ENCODE data around the gene TFAP2E. TPM values are rescaled to one million over a fixed set of nuclear protein-coding genes. Genes with fewer than 3 reads are reported as not detected.

TFAP2E gene
- total RNA-seq, 1 donor from 2014 or later, result 1.9 TPM

GRCh38 chr1:35564884-35565741 is 8.0 kb upstream of the TFAP2E start:
- no peak for TF ChIP-seq CTCF (IDR thresholded peaks at IDR 0.05)
- ATAC-seq, result no peak
- intact Hi-C loops (cut with DNase I), result loop anchor here (5.0 to 10.0 kb wide), 2 partner anchors 113 to 160 kb away; no protein-coding TSS in a partner anchor
- Histone ChIP-seq H3K27me3 (no peaks in the 10 kb centered on the region), H3K27ac (no peak overlapping the region), H3K36me3 (no peaks in the 10 kb centered on the region), H3K4me3 (no peak overlapping the region), H3K9me3 (no peaks in the 10 kb centered on the region), H3K4me1 (no peaks in the 10 kb centered on the region)
- peak; percentile 53 for DNase-seq

GRCh38 chr1:35565742-35566133 is 7.4 kb upstream of the TFAP2E start:
- intact Hi-C loops (cut with DNase I), result loop anchor here (5.0 to 10.0 kb wide), 2 partner anchors 113 to 159 kb away; no protein-coding TSS in a partner anchor
- Histone ChIP-seq H3K9me3 (no peaks in the 10 kb centered on the region), H3K27me3 (no peaks in the 10 kb centered on the region), H3K27ac (no peak overlapping the region), H3K36me3 (no peaks in the 10 kb centered on the region), H3K4me1 (no peaks in the 10 kb centered on the region), H3K4me3 (no peak overlapping the region)
- TF ChIP-seq CTCF (IDR thresholded peaks at IDR 0.05), result no peak
- ATAC-seq, result no peak
- DNase-seq, result peak; percentile 46

GRCh38 chr1:35567947-35568558 is 5.1 kb upstream of the TFAP2E start:
- DNase-seq, result peak; percentile 8
- no peaks in the 10 kb centered on the region for H3K36me3 ChIP-seq

GRCh38 chr1:35568975-35569395 is 4.1 kb upstream of the TFAP2E start:
- H3K36me3 ChIP-seq, result no peaks in the 10 kb centered on the region
- intact Hi-C loops (cut with DNase I), result loop anchor here (5.0 to 10.0 kb wide), 2 partner anchors 117 to 156 kb away; no protein-coding TSS in a partner anchor
- H3K9me3 ChIP-seq, result no peaks in the 10 kb centered on the region
- no peak overlapping the region for H3K27ac ChIP-seq
- DNase-seq, result peak; percentile 72
- no peaks in the 10 kb centered on the region for H3K4me1 ChIP-seq
- no peak overlapping the region for H3K4me3 ChIP-seq
- ATAC-seq, result peak; percentile 77
- peak; percentile 84 for TF ChIP-seq CTCF (IDR thresholded peaks at IDR 0.05)
- H3K27me3 ChIP-seq, result no peaks in the 10 kb centered on the region

More at GRCh38 chr1:35567947-35568558, 5.1 kb upstream of the TFAP2E start:
- H3K4me3 ChIP-seq, result no peak overlapping the region
- H3K27ac ChIP-seq, result no peak overlapping the region
- ATAC-seq, result no peak
- TF ChIP-seq CTCF (IDR thresholded peaks at IDR 0.05), result no peak
- H3K27me3 ChIP-seq, result no peaks in the 10 kb centered on the region
- no peaks in the 10 kb centered on the region for H3K4me1 ChIP-seq
- H3K9me3 ChIP-seq, result no peaks in the 10 kb centered on the region
- intact Hi-C loops (cut with DNase I), result loop anchor here (5.0 to 10.0 kb wide), 2 partner anchors 116 to 157 kb away; no protein-coding TSS in a partner anchor

GRCh38 chr1:35569936-35570335 is 3.2 kb upstream of the TFAP2E start:
- no peak for TF ChIP-seq CTCF (IDR thresholded peaks at IDR 0.05)
- ATAC-seq (no peak), DNase-seq (peak; percentile 4)
- no peak overlapping the region for H3K4me3 ChIP-seq
- H3K36me3 ChIP-seq, result no peaks in the 10 kb centered on the region
- no peaks in the 10 kb centered on the region for H3K4me1 ChIP-seq
- no peaks in the 10 kb centered on the region for H3K9me3 ChIP-seq
- H3K27ac ChIP-seq, result no peak overlapping the region
- intact Hi-C loops (cut with DNase I), result loop anchor here (5.0 to 10.0 kb wide), 2 partner anchors 118 to 155 kb away; no protein-coding TSS in a partner anchor
- peaks cover 5% of the 10 kb centered on the region for H3K27me3 ChIP-seq

Measured in upper lobe of right lung (tissue), 1 donor.